DND-41 (cell line): Measurements from ENCODE around the gene PHF20.

Source experiments
- CTCF ChIP-seq: IDR thresholded peaks from 2 replicates; pipeline ENCODE4 v1.5.1; 2012; ENCODE audit warnings: borderline replicate concordance, low read length, moderate library complexity, mild to moderate bottlenecking; ENCODE audit not compliant: poor library complexity, severe bottlenecking; ENCODE audit errors: extremely low read depth
- EZH2 ChIP-seq: IDR thresholded peaks from 3 replicates; pipeline ENCODE4 v1.6.1; 2012; ENCODE audit warnings: borderline replicate concordance, low read depth, mild to moderate bottlenecking, moderate library complexity, low read length, inconsistent platforms; ENCODE audit not compliant: severe bottlenecking

DNA sequence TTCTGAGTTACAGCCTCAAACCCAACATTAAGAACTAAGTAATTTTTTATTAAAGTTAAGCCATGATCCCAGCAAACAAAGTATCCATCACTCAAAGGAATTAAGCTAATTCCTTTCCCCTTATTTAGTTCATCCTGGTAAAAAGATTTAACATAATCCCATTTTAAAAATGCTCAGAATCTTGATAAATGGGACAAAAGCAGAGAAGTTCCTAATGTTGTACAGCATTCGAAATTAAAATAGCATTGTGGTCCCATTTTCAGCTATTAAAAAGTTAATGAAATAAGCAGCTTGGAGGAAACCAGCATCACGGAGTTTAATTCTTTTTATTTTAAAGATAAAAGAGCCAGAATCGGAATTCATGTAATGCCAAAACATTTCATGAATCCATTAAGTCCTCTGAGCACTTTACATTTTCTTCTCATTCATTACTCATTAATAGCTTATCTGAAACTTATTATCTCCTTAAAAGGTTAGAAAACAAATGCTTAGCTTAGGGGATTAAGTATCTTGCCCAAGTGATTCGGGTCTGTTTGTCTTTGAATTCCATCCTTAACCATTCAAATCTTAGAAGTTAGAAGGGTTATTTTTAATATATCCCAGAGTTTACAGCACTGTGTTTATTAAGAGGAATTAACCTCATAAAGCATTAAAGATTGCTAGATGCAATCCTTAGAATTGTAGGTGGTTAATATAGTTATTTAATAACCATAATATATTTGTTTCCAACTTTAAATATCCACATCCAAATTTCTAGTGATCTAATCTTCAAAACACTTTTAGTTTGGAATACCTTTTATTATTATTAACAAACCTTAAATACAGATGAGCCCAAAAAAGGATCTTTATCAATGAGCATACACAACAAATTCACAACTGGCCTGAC is 41.0 kb upstream of the PHF20 start:
- TF ChIP-seq CTCF (no peak), EZH2 (no peak)
